Epithelial cell of proximal tubule (primary cell): ENCODE measurements around the gene LSM8. TPM values are rescaled to one million over a fixed set of nuclear protein-coding genes. Genes with fewer than 3 reads are reported as not detected.
"Not testable (repeated sequence)": the region's sequence is repeated elsewhere in the genome, so short reads cannot be mapped to it uniquely, and the experiment has no call there.

Experiments used
- DNase-seq: peaks from one replicate; pipeline ENCODE4 v3.0.0-alpha.2; 2011; ENCODE audit warnings: low read depth
- H3K4me3 ChIP-seq: 2 replicates; pipeline ENCODE4 v1.5.1; 2011; ENCODE audit warnings: low read depth, mild to moderate bottlenecking, low read length
- total RNA-seq: library from RNA; depleted of rRNA; stranded (reverse); fragments of >200 nt; gene quantifications from 2 replicates; pipeline ENCODE4 v1.2.3, GENCODE V29; 2015
- TF ChIP-seq, protein P1 (sequence below): conservative IDR thresholded peaks from 2 replicates; pipeline ENCODE4 v1.5.1; 2012; ENCODE audit warnings: low read depth, mild to moderate bottlenecking, low read length

LSM8 gene
- total RNA-seq, result 43.0 and 91.1 TPM in 2 replicates

DNA sequence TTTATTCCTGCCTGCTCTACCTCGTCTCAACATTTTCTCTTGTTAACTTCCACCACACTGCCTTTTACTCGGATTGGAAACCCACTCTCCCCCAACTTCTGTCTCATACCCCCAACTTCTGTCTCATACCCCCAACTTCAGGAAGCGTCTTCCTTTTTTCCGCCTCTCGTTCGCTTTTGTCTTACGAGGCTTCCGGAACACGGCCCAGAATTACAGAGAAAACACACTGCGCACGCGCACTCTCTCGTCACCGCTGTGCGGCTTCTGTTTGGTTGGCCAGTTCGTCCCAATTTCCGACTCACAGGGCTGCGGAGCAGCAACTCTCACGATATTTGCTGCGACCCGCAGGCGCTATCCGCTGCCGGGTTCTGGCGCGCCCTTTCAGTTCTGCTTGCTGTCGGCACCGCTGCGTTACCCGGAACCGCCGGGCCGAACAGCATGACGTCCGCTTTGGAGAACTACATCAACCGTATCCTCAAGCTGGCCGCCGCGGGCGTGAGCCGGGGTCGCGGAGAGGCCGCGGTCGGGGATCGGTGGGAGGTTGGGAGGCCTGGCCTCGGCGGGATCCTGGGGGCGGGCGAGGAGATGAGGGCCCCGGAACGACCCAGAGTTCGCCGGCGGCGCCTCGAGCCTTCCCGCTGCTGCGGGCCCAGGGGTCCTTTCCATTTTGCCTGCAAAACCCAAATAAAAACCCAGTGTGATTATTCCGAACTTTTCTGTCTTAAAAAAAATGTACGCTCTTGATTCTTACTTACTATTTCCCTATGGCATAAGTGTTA, at the start of gene LSM8:
TSS of gene LSM8 (plus strand) at position 379 of the 779 bp plus-strand sequence. CDS start at position 439, 60 bp downstream.
- peak; percentile 93 for DNase-seq
- TF ChIP-seq, protein P1, sequence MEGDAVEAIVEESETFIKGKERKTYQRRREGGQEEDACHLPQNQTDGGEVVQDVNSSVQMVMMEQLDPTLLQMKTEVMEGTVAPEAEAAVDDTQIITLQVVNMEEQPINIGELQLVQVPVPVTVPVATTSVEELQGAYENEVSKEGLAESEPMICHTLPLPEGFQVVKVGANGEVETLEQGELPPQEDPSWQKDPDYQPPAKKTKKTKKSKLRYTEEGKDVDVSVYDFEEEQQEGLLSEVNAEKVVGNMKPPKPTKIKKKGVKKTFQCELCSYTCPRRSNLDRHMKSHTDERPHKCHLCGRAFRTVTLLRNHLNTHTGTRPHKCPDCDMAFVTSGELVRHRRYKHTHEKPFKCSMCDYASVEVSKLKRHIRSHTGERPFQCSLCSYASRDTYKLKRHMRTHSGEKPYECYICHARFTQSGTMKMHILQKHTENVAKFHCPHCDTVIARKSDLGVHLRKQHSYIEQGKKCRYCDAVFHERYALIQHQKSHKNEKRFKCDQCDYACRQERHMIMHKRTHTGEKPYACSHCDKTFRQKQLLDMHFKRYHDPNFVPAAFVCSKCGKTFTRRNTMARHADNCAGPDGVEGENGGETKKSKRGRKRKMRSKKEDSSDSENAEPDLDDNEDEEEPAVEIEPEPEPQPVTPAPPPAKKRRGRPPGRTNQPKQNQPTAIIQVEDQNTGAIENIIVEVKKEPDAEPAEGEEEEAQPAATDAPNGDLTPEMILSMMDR, result no peak
- H3K4me3 ChIP-seq, result peak within 1 kb of the TSS; percentile 74

DNA sequence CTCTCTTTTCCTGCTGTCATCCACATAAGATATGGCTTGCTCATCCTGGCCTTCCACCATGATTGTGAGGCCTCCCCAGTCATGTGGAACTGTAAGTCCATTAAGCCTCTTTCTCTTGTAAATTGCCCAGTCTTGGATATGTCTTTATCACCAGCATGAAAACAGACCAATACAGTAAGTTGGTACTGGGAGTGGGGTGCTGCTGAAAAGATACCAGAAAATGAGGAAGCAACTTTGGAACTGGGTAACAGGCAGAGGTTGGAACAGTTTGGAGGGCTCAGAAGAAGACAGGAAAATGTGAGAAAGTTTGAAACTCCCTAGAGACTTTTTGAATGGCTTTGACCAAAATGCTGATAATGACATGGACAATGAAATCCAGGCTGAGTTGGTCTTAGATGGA, 49.5 kb upstream of the LSM8 start:
- DNase-seq, H3K4me3 ChIP-seq: not testable (repeated sequence)

DNA sequence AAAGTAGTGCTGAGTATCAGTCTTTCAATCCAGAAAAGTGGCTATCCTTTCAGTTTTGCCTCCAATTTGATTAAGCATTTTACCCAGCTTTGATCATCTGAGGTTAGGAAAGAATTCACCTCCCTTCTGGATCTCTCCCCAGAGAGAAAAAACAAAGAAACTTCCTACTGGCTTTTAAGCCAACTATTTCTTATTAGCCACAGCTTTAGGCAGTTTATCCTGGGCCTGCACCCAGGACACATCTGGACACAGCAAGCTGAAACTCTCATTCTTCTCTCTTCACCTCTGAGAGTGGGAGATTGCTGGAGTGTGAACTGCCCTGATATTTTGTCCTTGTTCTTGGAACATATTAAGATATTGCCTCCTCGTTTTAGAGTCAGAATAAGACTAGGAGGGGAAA, 43.5 kb upstream of the LSM8 start:
- no peak for DNase-seq
- no peak overlapping the region for H3K4me3 ChIP-seq
- TF ChIP-seq, protein P1, result no peak

DNA sequence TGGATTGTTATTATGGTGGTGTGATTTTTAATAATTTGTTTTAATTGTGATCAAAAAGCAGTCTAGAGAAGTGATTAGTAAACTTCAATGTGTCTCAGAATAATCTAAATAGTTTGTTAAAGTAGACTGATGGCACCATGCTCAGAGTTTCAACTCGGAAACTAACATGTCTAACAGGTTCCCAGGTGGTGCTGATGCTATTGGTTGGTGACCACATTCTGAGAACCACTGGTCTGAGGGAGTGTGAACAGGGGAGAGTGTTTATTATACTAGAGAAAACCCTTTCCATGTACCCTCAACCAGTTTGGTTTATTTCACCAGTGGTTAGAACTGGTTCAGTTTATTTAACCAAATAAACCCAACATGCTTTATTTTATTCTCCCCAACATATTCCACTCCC, 42.0 kb upstream of the LSM8 start:
- no peak overlapping the region for H3K4me3 ChIP-seq
- DNase-seq, result no peak
- TF ChIP-seq, protein P1, result no peak

DNA sequence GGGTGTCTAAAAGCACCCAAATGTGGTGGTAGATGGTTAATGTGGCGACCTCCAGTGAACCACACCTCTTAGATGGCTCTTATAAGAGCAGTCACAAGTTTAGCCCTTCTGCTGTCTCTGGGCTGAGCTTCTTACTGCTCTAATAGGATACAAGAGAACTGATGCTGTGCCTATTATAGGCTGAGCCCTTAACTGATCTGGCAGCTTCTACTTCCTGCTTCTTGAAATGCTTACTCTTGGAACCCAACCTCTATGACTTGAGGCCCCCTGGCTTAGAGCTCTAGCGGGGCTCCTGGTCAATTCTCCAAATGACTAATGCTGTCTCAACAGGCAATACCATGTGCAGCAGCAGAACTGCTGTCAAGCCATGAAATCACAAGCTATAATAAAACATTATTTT, 35.0 kb upstream of the LSM8 start:
- TF ChIP-seq, protein P1, result no peak
- no peak overlapping the region for H3K4me3 ChIP-seq
- DNase-seq, result no peak

DNA sequence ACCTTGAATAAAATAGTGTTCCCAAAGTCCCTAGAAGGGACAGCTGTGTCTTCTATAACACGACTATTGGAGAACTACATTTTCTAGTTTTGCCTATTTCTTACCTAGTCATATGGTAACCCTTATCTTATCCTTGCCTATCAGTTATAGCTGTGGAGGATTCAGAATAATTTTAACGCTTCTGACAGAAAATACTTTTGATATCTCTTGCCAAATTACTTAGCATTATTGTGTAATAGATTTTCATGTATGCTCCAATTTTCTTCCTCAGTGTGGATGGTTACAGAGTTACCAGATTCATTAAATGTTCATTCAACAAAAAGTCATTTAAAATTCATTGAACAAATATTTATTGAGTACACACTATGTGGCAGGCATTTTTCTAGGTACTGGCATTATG, 34.6 kb upstream of the LSM8 start:
- H3K4me3 ChIP-seq, result no peak overlapping the region
- DNase-seq, result no peak
- TF ChIP-seq, protein P1, result no peak

DNA sequence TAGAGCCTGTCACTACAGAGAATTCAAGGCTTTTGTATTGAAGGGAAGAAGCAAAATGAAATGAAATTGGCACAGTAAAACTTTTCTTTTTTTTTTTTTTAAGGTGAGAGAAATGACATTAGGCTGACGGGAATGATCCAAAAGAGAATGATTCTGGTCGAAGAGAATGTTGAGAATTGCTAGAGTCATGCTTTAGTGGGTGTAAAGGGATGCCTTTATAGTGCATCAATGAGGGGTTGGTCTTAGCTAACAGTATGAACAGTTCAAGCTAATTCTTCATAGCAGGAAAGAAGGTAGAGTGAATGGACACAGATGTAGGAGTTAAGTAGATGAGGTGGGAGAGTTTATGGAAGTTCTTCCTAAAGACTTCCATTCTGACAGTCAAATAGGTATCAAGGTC, 32.3 kb upstream of the LSM8 start:
- DNase-seq, result no peak
- TF ChIP-seq, protein P1, result no peak
- H3K4me3 ChIP-seq, result no peak overlapping the region
